Esophagus squamous epithelium (tissue), 5 donors: ENCODE measurements around the gene DNAJC12. TPM values are rescaled to one million over a fixed set of nuclear protein-coding genes. Genes with fewer than 3 reads are reported as not detected.

Experiments used
- DNase-seq: peaks from one replicate; lab custom pipeline; 2025; lab: John Stamatoyannopoulos, UW
- H3K27ac ChIP-seq, 4 donors: fragments of 200-600 bp; sonication (generic); one replicate each; pipeline ENCODE4 v1.5.1; 2016 to 2019; ENCODE audit warnings: mild to moderate bottlenecking in 1 of 4
- H3K27me3 ChIP-seq, 4 donors: fragments of 200-600 bp; sonication (generic); 1 replicate in 3 of 4; 2 replicates in 1 of 4; pipeline versions ENCODE4 v1.5.1 to v1.6.0; 2017 to 2021; ENCODE audit warnings: antibody characterized with exemption in 1 of 4
- H3K36me3 ChIP-seq, 3 donors: fragments of 200-600 bp; sonication (generic); one replicate each; pipeline ENCODE4 v1.5.1; 2016 to 2019
- H3K4me1 ChIP-seq, 3 donors: fragments of 200-600 bp; sonication (generic); one replicate each; pipeline ENCODE4 v1.5.1; 2017 to 2019
- H3K4me3 ChIP-seq, 4 donors: fragments of 200-600 bp; sonication (generic); 1 replicate in 3 of 4; 2 replicates in 1 of 4; pipeline ENCODE4 v1.5.1; 2016 to 2019; ENCODE audit warnings: mild to moderate bottlenecking in 2 of 4, moderate library complexity in 1 of 4
- H3K9me3 ChIP-seq, 3 donors: fragments of 200-600 bp; sonication (generic); one replicate each; pipeline ENCODE4 v1.5.1; 2016 to 2019
- CTCF ChIP-seq, 6 experiments: fragments of 450-650 bp in 4 of 6; fragments of 200-600 bp in 2 of 6; sonication (generic) in 2 of 6; IDR thresholded peaks; one replicate each; pipeline ENCODE4 v1.5.1; 2016 to 2019; ENCODE audit warnings: antibody characterized with exemption in 6 of 6, mild to moderate bottlenecking in 4 of 6, moderate library complexity in 4 of 6
- POLR2A ChIP-seq, 4 donors: fragments of 450-650 bp; IDR thresholded peaks; one replicate each; pipeline ENCODE4 v1.6.1; 2017; ENCODE audit warnings: antibody characterized with exemption in 4 of 4, mild to moderate bottlenecking in 4 of 4, moderate library complexity in 3 of 4
- WGBS, 2 donors: methylation state at CpG; one replicate each; pipeline ENCODE4 v1.1.5; 2018; 5-methylcytosine and 5-hydroxymethylcytosine counted together
- intact Hi-C: fragments of 100-400 bp; cut with DNase I; formaldehyde crosslinking; loops from one replicate; pipeline ENCODE4 v1.15.0; 2022
- total RNA-seq, 4 donors: library from RNA; depleted of rRNA; stranded (reverse); fragments of >200 nt; gene quantifications; one replicate each; pipeline ENCODE4 v1.1.0, GENCODE V29; 2016
- donor health status: DM: yes; HTN: yes; CAD: no.

The DNAJC12 gene
- total RNA-seq, 4 donors from 2014 or later, result 0.76 to 2.7 TPM; not detected in 2

DNA sequence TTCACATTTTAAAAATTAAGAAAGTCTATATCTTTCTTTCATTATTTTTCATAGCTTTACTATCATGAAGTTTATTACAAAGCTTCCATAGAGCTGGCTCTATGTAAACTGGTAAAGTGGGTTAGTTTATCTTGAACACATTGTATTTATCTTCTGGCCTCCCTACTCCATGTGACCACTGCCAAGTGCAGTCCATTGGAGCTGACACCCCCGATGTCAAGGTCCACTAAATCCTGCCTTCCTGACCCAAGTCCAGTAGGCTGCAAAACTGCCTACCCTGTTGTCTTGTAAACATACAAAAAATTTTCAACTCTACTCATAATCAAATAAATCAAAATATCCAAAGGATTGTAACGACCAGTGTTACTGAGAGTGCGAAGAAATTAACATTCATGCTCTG lies 10.2 kb downstream of the DNAJC12 start:
- 72 to 82% methylated on average over 3 of the region's 3 CpGs for WGBS, 2 donors
- no peaks in the 10 kb centered on the region for H3K9me3 ChIP-seq

DNA sequence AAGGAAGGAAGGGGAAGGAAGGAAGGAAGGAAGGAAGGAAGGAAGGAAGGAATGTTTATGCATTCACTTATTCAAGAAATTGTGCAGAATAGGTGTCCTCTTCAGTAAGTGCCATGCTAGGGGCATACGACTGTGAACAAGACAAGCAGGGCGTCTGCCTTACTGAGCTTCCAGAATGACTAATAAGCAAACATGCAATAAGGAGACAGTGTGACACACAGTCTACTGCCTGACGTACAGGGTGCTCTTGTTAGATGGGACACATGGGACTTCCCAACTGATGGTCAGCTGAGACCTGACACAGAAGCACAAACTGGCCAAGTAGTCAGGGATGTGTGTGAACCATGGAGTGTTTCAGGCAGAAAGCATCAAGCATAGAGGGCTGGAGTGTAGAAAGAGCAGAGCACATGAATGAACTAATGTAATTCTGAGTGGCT lies 18.2 kb downstream of the DNAJC12 start:
- no peaks in the 10 kb centered on the region for H3K9me3 ChIP-seq
- TF ChIP-seq POLR2A (IDR thresholded peaks at IDR 0.05), result no peak
- no peak for TF ChIP-seq CTCF (IDR thresholded peaks at IDR 0.05)
- H3K36me3 ChIP-seq, result no peaks in the 10 kb centered on the region
- H3K4me3 ChIP-seq, result no peak overlapping the region
- H3K27ac ChIP-seq, result no peak overlapping the region
- 24 to 32% methylated on average over 3 of the region's 3 CpGs for WGBS, 2 donors
- H3K4me1 ChIP-seq, result peaks cover 0 to 4% (median 0%) of the 10 kb centered on the region in 3 donors
- DNase-seq, result no peak
- H3K27me3 ChIP-seq, result no peaks in the 10 kb centered on the region
- intact Hi-C loops, result no loop called here

More for the DNA sequence above, 10.2 kb downstream of the DNAJC12 start:
- no peak for DNase-seq
- Histone ChIP-seq H3K36me3 (no peaks in the 10 kb centered on the region), H3K4me3 (no peak overlapping the region), H3K27me3 (no peaks in the 10 kb centered on the region), H3K4me1 (no peaks in the 10 kb centered on the region), H3K27ac (no peak overlapping the region)
- intact Hi-C loops, result no loop called here
- TF ChIP-seq POLR2A (IDR thresholded peaks at IDR 0.05) (no peak), CTCF (IDR thresholded peaks at IDR 0.05) (no peak)

- intact Hi-C loops, result no loop called here
- no peak for DNase-seq
- TF ChIP-seq CTCF (IDR thresholded peaks at IDR 0.05) (no peak), POLR2A (IDR thresholded peaks at IDR 0.05) (no peak)
- Histone ChIP-seq H3K27me3 (no peaks in the 10 kb centered on the region), H3K4me1 (peaks cover 0 to 4% (median 0%) of the 10 kb centered on the region in 3 donors), H3K4me3 (no peak overlapping the region), H3K9me3 (no peaks in the 10 kb centered on the region), H3K36me3 (no peaks in the 10 kb centered on the region), H3K27ac (no peak overlapping the region)
- WGBS, 2 donors, result 27 to 45% methylated on average over 3 of the region's 3 CpGs
Observed at GRCh38 chr10:67818323-67818722, 19.7 kb downstream of the DNAJC12 start.

GRCh38 chr10:67816719-67817118 lies 21.3 kb downstream of the DNAJC12 start:
- Histone ChIP-seq H3K27ac (no peak overlapping the region), H3K27me3 (no peaks in the 10 kb centered on the region), H3K4me1 (peaks cover 0 to 4% (median 0%) of the 10 kb centered on the region in 3 donors), H3K9me3 (no peaks in the 10 kb centered on the region), H3K4me3 (no peak overlapping the region), H3K36me3 (no peaks in the 10 kb centered on the region)
- TF ChIP-seq CTCF (IDR thresholded peaks at IDR 0.05) (no peak), POLR2A (IDR thresholded peaks at IDR 0.05) (no peak)
- DNase-seq, result no peak
- WGBS, 2 donors, result 68 to 77% methylated on average over 3 to 4 of the region's 4 CpGs
- intact Hi-C loops, result no loop called here

DNA sequence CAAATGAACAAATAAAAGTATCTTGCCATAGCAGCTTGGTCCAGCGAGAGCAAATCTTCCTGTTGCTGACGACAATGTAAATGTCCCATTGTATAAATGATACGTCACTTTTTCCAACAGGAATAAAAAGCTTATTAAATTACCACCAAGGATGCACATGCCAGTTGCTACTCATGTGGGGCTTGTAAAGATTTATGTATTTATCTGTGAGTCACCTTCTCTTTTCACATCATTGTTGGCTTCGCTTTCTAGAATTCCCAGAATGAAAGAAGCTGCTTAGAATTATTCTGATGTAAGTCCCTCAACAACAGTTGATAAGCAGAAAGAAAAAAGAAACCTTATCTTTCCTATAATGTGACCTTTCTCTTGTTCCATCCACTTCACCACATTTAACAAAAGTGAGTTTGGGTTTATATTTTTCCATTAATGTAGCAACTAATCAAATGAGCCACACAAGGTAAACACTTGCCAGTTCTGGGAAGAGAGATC lies 22.4 kb downstream of the DNAJC12 start:
- Histone ChIP-seq H3K4me1 (peaks cover 0 to 4% (median 0%) of the 10 kb centered on the region in 3 donors), H3K36me3 (no peaks in the 10 kb centered on the region), H3K27me3 (no peaks in the 10 kb centered on the region), H3K4me3 (no peak overlapping the region), H3K27ac (no peak overlapping the region), H3K9me3 (no peaks in the 10 kb centered on the region)
- intact Hi-C loops, result no loop called here
- DNase-seq, result no peak
- no peak for TF ChIP-seq POLR2A (IDR thresholded peaks at IDR 0.05)
- no peak for TF ChIP-seq CTCF (IDR thresholded peaks at IDR 0.05)
- 46 to 56% methylated on average over 4 of the region's 4 CpGs for WGBS, 2 donors
